Peyer's patch (tissue), 4 donors: ENCODE measurements around the gene PA2G4. TPM values are rescaled to one million over a fixed set of nuclear protein-coding genes. Genes with fewer than 3 reads are reported as not detected.
A peak's percentile ranks its signal among the peaks of the same experiment; 100 is the strongest.

Source experiments
- DNase-seq, 3 donors: peaks; one replicate each; pipeline ENCODE4 v3.0.0-alpha.2; 2017 to 2019
- H3K27ac ChIP-seq, 4 donors: fragments of 200-600 bp; sonication (generic); one replicate each; pipeline ENCODE4 v1.5.1; 2016 to 2019
- H3K27me3 ChIP-seq, 2 donors: fragments of 200-600 bp; sonication (generic); one replicate each; pipeline ENCODE4 v1.5.1; 2019
- H3K36me3 ChIP-seq, 3 donors: fragments of 200-600 bp; sonication (generic); one replicate each; pipeline ENCODE4 v1.5.1; 2016 to 2019
- H3K4me1 ChIP-seq, 4 donors: fragments of 200-600 bp; sonication (generic); one replicate each; pipeline ENCODE4 v1.5.1; 2016 to 2019
- H3K4me3 ChIP-seq, 4 donors: fragments of 200-600 bp; sonication (generic); 1 replicate in 3 of 4; 2 replicates in 1 of 4; pipeline ENCODE4 v1.5.1; 2016 to 2019; ENCODE audit warnings: mild to moderate bottlenecking in 1 of 4
- H3K9me3 ChIP-seq, 4 donors: fragments of 200-600 bp; sonication (generic); one replicate each; pipeline ENCODE4 v1.5.1; 2016 to 2019; ENCODE audit warnings: mild to moderate bottlenecking in 1 of 4
- CTCF ChIP-seq, 6 experiments: fragments of 450-650 bp in 4 of 6; fragments of 200-600 bp in 2 of 6; sonication (generic) in 1 of 6; IDR thresholded peaks; one replicate each; pipeline ENCODE4 v1.5.1; 2017 to 2019; ENCODE audit warnings: antibody characterized with exemption in 6 of 6, mild to moderate bottlenecking in 3 of 6, moderate library complexity in 1 of 6
- POLR2A ChIP-seq, 2 donors: fragments of 450-650 bp; IDR thresholded peaks; one replicate each; pipeline ENCODE4 v1.5.1; 2017; ENCODE audit warnings: antibody characterized with exemption in 2 of 2, mild to moderate bottlenecking in 2 of 2, moderate library complexity in 2 of 2
- total RNA-seq, 4 donors: library from RNA; depleted of rRNA; stranded (reverse); fragments of >200 nt; gene quantifications; one replicate each; pipeline ENCODE4 v1.1.0, GENCODE V29; 2016

PA2G4 gene
- total RNA-seq, 4 donors from 2014 or later, result 34.3 to 221 (median 48.7) TPM

- TF ChIP-seq CTCF (IDR thresholded peaks at IDR 0.05), result no peak
- no peak for TF ChIP-seq POLR2A (IDR thresholded peaks at IDR 0.05)
- Histone ChIP-seq H3K27me3 (no peaks in the 10 kb centered on the region), H3K27ac (peak overlapping the region in 2 of 4 donors; percentile 2 to 19), H3K9me3 (no peaks in the 10 kb centered on the region), H3K36me3 (peaks cover 0 to 37% (median 0%) of the 10 kb centered on the region in 3 donors), H3K4me1 (peaks cover 0 to 17% (median 8%) of the 10 kb centered on the region in 4 donors), H3K4me3 (no peak overlapping the region)
- DNase-seq, result no peak
Observed at GRCh38 chr12:56102683-56103065, 1.7 kb upstream of the PA2G4 start.

GRCh38 chr12:56103066-56103711, 1.2 kb upstream of the PA2G4 start:
- peak overlapping the region in 2 of 4 donors; percentile 89 to 91 for H3K4me3 ChIP-seq

GRCh38 chr12:56103823-56104108, 593 bp upstream of the PA2G4 start:
- Histone ChIP-seq H3K27me3 (no peaks in the 10 kb centered on the region), H3K9me3 (no peaks in the 10 kb centered on the region), H3K4me1 (peaks cover 0 to 17% (median 8%) of the 10 kb centered on the region in 4 donors), H3K36me3 (peaks cover 0 to 45% (median 0%) of the 10 kb centered on the region in 3 donors), H3K4me3 (peak overlapping the region; percentile 56 to 91 (median 84)), H3K27ac (peak overlapping the region; percentile 69 to 89 (median 85))
- TF ChIP-seq POLR2A (IDR thresholded peaks at IDR 0.05), result no peak
- TF ChIP-seq CTCF (IDR thresholded peaks at IDR 0.05), result no peak
- no peak for DNase-seq

More at GRCh38 chr12:56103066-56103711, 1.2 kb upstream of the PA2G4 start:
- Histone ChIP-seq H3K27ac (peak overlapping the region; percentile 69 to 89 (median 85)), H3K9me3 (no peaks in the 10 kb centered on the region), H3K4me1 (peaks cover 0 to 17% (median 8%) of the 10 kb centered on the region in 4 donors), H3K27me3 (no peaks in the 10 kb centered on the region), H3K36me3 (peaks cover 0 to 39% (median 0%) of the 10 kb centered on the region in 3 donors)
- no peak for TF ChIP-seq POLR2A (IDR thresholded peaks at IDR 0.05)
- no peak for TF ChIP-seq CTCF (IDR thresholded peaks at IDR 0.05)
- no peak for DNase-seq

GRCh38 chr12:56104815-56105608, 653 bp downstream of the PA2G4 start:
- peak overlapping the region; percentile 56 to 91 (median 84) for H3K4me3 ChIP-seq
- no peaks in the 10 kb centered on the region for H3K27me3 ChIP-seq
- peaks cover 0 to 17% (median 8%) of the 10 kb centered on the region in 4 donors for H3K4me1 ChIP-seq
- peaks cover 0 to 53% (median 0%) of the 10 kb centered on the region in 3 donors for H3K36me3 ChIP-seq
- TF ChIP-seq POLR2A (IDR thresholded peaks at IDR 0.05) (no peak), CTCF (IDR thresholded peaks at IDR 0.05) (no peak)
- peak in 1 of 3 donors; percentile 53 for DNase-seq
- H3K9me3 ChIP-seq, result no peaks in the 10 kb centered on the region
- peak overlapping the region; percentile 69 to 89 (median 85) for H3K27ac ChIP-seq

GRCh38 chr12:56105609-56105902, 1.2 kb downstream of the PA2G4 start:
- Histone ChIP-seq H3K27ac (peak overlapping the region in 1 of 4 donors; percentile 69), H3K27me3 (no peaks in the 10 kb centered on the region), H3K36me3 (peaks cover 0 to 53% (median 0%) of the 10 kb centered on the region in 3 donors), H3K4me3 (peak overlapping the region; percentile 56 to 91 (median 84)), H3K4me1 (peaks cover 0 to 17% (median 8%) of the 10 kb centered on the region in 4 donors), H3K9me3 (no peaks in the 10 kb centered on the region)
- no peak for TF ChIP-seq POLR2A (IDR thresholded peaks at IDR 0.05)
- TF ChIP-seq CTCF (IDR thresholded peaks at IDR 0.05), result no peak
- DNase-seq, result no peak
